Prostate gland (tissue), 2 donors: ENCODE measurements around the gene GAB4. TPM values are rescaled to one million over a fixed set of nuclear protein-coding genes. Genes with fewer than 3 reads are reported as not detected.
"Not testable (repeated sequence)": the region's sequence is repeated elsewhere in the genome, so short reads cannot be mapped to it uniquely, and the experiment has no call there.

Experiments
- DNase-seq: peaks from one replicate; pipeline ENCODE4 v3.0.0-alpha.2; 2019; ENCODE audit warnings: low spot score
- H3K27ac ChIP-seq, 2 donors: fragments of 200-600 bp; sonication (generic); 2 replicates each; pipeline ENCODE4 v1.5.1; 2017 to 2019
- H3K27me3 ChIP-seq: fragments of 200-600 bp; sonication (generic); replicated peaks from 2 replicates; pipeline ENCODE4 v1.5.1; 2019; ENCODE audit not compliant: insufficient read depth
- H3K36me3 ChIP-seq, 2 donors: fragments of 200-600 bp; sonication (generic); 1 replicate in 1 of 2; 2 replicates in 1 of 2; pipeline versions ENCODE4 v1.5.1 to v1.8.1; 2017 to 2019
- H3K4me1 ChIP-seq: fragments of 200-600 bp; sonication (generic); replicated peaks from 2 replicates; pipeline ENCODE4 v1.5.1; 2019
- H3K4me3 ChIP-seq, 2 donors: fragments of 200-600 bp; sonication (generic); 2 replicates each; pipeline ENCODE4 v1.5.1; 2017 to 2019
- H3K9me3 ChIP-seq: fragments of 200-600 bp; sonication (generic); 2 replicates; pipeline ENCODE4 v1.5.1; 2017
- POLR2A ChIP-seq: fragments of 450-650 bp; IDR thresholded peaks from one replicate; pipeline ENCODE4 v1.6.1; 2016; ENCODE audit warnings: antibody characterized with exemption, mild to moderate bottlenecking
- POLR2AphosphoS5 ChIP-seq: sonication (generic); formaldehyde crosslinking; IDR thresholded peaks from one replicate; pipeline ENCODE4 v1.6.1; 2017; ENCODE audit warnings: antibody characterized with exemption
- WGBS: methylation state at CpG from one replicate; pipeline ENCODE4 v1.1.5; 2018; 5-methylcytosine and 5-hydroxymethylcytosine counted together
- intact Hi-C: fragments of 100-400 bp; cut with DNase I; formaldehyde crosslinking; loops from one replicate; pipeline ENCODE4 v1.14.2; 2022
- total RNA-seq, 2 donors: library from RNA; depleted of rRNA; stranded (reverse); fragments of >200 nt; gene quantifications; one replicate each; pipeline ENCODE4 v1.1.0, GENCODE V29; 2016
- TF ChIP-seq, protein P1 (sequence below), 4 experiments: fragments of 200-600 bp in 2 of 4; fragments of 450-650 bp in 2 of 4; sonication (generic) in 2 of 4; IDR thresholded peaks; 1 replicate in 3 of 4; 2 replicates in 1 of 4; pipeline ENCODE4 v1.5.1; 2016 to 2019; ENCODE audit warnings: antibody characterized with exemption in 4 of 4, mild to moderate bottlenecking in 2 of 4, moderate library complexity in 2 of 4

Gene GAB4
- total RNA-seq, 2 donors from 2014 or later = 3.4 TPM; not detected in 1

- Histone ChIP-seq H3K4me1 (no peaks in the 10 kb centered on the region), H3K4me3 (no peak overlapping the region), H3K27ac (no peak overlapping the region), H3K27me3 (no peaks in the 10 kb centered on the region), H3K36me3 (no peaks in the 10 kb centered on the region), H3K9me3 (no peaks in the 10 kb centered on the region)
- TF ChIP-seq, protein P1, sequence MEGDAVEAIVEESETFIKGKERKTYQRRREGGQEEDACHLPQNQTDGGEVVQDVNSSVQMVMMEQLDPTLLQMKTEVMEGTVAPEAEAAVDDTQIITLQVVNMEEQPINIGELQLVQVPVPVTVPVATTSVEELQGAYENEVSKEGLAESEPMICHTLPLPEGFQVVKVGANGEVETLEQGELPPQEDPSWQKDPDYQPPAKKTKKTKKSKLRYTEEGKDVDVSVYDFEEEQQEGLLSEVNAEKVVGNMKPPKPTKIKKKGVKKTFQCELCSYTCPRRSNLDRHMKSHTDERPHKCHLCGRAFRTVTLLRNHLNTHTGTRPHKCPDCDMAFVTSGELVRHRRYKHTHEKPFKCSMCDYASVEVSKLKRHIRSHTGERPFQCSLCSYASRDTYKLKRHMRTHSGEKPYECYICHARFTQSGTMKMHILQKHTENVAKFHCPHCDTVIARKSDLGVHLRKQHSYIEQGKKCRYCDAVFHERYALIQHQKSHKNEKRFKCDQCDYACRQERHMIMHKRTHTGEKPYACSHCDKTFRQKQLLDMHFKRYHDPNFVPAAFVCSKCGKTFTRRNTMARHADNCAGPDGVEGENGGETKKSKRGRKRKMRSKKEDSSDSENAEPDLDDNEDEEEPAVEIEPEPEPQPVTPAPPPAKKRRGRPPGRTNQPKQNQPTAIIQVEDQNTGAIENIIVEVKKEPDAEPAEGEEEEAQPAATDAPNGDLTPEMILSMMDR (IDR thresholded peaks at IDR 0.05) = no peak
- no peak for TF ChIP-seq POLR2AphosphoS5
- no peak for TF ChIP-seq POLR2A
- intact Hi-C loops = no loop called here
- WGBS = 77% methylated on average over 5 of the region's 5 CpGs
- DNase-seq = no peak
Observed at GRCh38 chr22:16937811-16938210, 70.2 kb downstream of the GAB4 start.

DNA sequence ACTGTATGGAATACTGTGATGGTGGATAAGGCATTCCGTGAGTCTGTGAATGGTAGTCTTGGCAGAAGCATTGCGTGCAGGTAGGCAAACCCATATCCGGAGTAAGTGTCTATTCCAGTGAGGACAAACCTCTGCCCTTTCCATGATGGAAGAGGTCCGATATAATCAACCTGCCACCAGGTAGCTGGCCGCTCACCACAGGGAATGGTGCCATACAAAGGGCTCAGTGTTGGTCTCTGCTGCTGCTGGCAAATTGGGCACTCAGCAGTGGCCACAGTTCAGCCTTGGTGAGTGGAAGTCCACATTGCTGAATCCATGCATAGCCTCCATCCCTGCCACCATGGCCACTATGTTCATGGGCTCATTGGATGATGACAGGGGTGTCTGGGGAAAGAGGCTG is 70.8 kb downstream of the GAB4 start:
- H3K4me3 ChIP-seq, DNase-seq, H3K9me3 ChIP-seq, H3K27ac ChIP-seq, H3K4me1 ChIP-seq, H3K27me3 ChIP-seq, H3K36me3 ChIP-seq, intact Hi-C loops: not testable (repeated sequence)
- 92% methylated on average over 5 of the region's 5 CpGs for WGBS

- intact Hi-C loops = no loop called here
- no peak for DNase-seq
- H3K4me3 ChIP-seq = no peak overlapping the region
- TF ChIP-seq, protein P1 (IDR thresholded peaks at IDR 0.05) = no peak
- no peak for TF ChIP-seq POLR2A
- TF ChIP-seq POLR2AphosphoS5 = no peak
- H3K9me3 ChIP-seq = no peaks in the 10 kb centered on the region
- H3K27ac ChIP-seq = no peak overlapping the region
- H3K36me3 ChIP-seq = no peaks in the 10 kb centered on the region
- no peaks in the 10 kb centered on the region for H3K27me3 ChIP-seq
- H3K4me1 ChIP-seq = no peaks in the 10 kb centered on the region
- 85% methylated on average over 5 of the region's 5 CpGs for WGBS
Observed at GRCh38 chr22:16936625-16937024, 71.4 kb downstream of the GAB4 start.

DNA sequence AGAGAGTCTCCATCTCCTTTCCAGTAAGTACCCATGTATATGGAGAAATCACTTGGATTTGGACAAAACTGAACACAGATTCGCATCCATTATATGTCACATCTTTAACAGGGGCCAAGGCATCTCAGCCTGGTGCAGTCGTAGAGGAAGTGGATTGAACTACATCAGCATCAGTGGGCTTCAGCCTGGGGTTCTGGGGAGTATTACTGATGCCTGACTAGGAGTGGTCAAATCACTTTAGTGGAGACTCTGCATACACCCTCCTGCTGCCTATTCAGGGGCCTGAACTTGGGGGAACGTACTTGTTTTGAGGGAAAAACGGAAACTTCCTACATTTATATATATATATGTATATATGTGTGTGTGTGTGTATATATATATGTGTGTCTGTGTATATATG is 72.8 kb downstream of the GAB4 start:
- intact Hi-C loops = no loop called here
- Histone ChIP-seq H3K27me3 (no peaks in the 10 kb centered on the region), H3K4me1 (no peaks in the 10 kb centered on the region), H3K9me3 (no peaks in the 10 kb centered on the region), H3K36me3 (no peaks in the 10 kb centered on the region), H3K27ac (no peak overlapping the region), H3K4me3 (no peak overlapping the region)
- WGBS = 80% methylated on average over 4 of the region's 4 CpGs
- no peak for DNase-seq
- TF ChIP-seq, protein P1 (IDR thresholded peaks at IDR 0.05) = no peak
- no peak for TF ChIP-seq POLR2A
- no peak for TF ChIP-seq POLR2AphosphoS5

DNA sequence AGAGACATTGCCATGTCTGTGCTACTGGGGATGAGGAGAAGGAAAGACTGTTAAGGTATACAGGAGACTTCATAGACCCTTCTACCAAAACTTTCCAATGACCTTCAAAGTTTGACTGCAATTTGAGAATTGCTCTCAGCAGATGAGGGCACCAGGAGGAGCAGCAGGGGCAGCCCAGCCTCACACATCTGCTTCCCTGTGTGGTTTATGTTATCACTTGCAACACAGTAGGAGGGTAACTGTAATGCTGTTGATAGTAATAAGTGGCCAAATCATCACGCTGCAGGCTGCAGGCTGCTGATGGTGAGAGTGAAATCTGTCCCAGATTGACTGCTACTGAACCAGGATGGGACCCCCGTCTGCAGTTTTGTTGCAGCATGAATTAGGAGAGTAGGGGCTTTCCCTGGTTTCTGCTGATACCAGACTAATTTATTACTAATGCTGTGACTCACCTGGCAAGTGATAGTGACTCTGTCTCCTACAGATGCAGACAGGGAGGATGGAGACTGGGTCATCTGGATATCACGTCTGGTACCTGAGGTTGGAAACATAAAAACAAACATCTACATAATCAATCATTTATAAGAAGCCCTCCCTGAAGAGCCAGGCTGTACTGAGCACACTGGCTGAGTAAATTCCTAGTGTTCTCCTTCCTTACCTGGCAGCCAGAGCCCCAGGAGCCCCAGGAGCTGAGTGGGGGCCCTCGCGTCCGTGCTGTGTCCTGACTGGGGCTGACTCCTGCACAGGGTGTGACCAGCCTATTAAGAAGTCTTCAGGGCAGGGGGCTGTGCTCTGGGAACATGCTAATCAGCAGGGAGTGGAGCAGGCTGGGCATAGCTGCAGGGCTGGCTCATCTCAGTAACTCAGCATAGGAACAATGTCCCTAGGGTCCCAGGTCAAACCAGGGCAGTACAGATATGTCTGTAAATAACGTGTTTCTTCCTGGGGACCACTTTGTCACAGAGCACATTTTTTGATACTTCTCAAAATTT is 74.4 kb downstream of the GAB4 start:
- H3K27ac ChIP-seq = no peak overlapping the region
- intact Hi-C loops = no loop called here
- H3K4me3 ChIP-seq = no peak overlapping the region
- no peaks in the 10 kb centered on the region for H3K27me3 ChIP-seq
- TF ChIP-seq, protein P1 (IDR thresholded peaks at IDR 0.05) = no peak
- TF ChIP-seq POLR2AphosphoS5 (no peak), POLR2A (no peak)
- 35% methylated on average over 7 of the region's 7 CpGs for WGBS
- H3K36me3 ChIP-seq = no peaks in the 10 kb centered on the region
- DNase-seq = no peak
- no peaks in the 10 kb centered on the region for H3K4me1 ChIP-seq
- H3K9me3 ChIP-seq = no peaks in the 10 kb centered on the region
